HG02870 (cell line): ENCODE measurements around the gene KDM2A.
"Not testable (repeated sequence)": the region's sequence is repeated elsewhere in the genome, so short reads cannot be mapped to it uniquely, and the experiment has no call there.

Experiments
- ATAC-seq: cut with Tn5 transposase; IDR thresholded peaks from one replicate; pipeline ENCODE4 v1.9.1; 2021; ENCODE audit warnings: mild to moderate bottlenecking, moderate library complexity; ENCODE audit not compliant: unreplicated experiment

KDM2A gene

GRCh38 chr11:67167091-67167490 lies 48.0 kb downstream of the KDM2A start:
- ATAC-seq: no peak

GRCh38 chr11:67167719-67168118 lies 48.7 kb downstream of the KDM2A start:
- ATAC-seq: no peak

- ATAC-seq: not testable (repeated sequence)
Measured at GRCh38 chr11:67168911-67169310, 49.8 kb downstream of the KDM2A start.

GRCh38 chr11:67174311-67174710 lies 55.2 kb downstream of the KDM2A start:
- no peak for ATAC-seq

- no peak for ATAC-seq
Measured at GRCh38 chr11:67177399-67178281, 58.6 kb downstream of the KDM2A start.

- no peak for ATAC-seq
Measured at GRCh38 chr11:67178421-67178820, 59.4 kb downstream of the KDM2A start.

GRCh38 chr11:67178878-67179277 lies 59.8 kb downstream of the KDM2A start:
- ATAC-seq: no peak

GRCh38 chr11:67179892-67180490 lies 60.9 kb downstream of the KDM2A start:
- no peak for ATAC-seq

- ATAC-seq: no peak
Measured at GRCh38 chr11:67194096-67194495, 75.0 kb downstream of the KDM2A start.

- no peak for ATAC-seq
Measured at GRCh38 chr11:67195971-67196456, 77.0 kb downstream of the KDM2A start.

- ATAC-seq: no peak
Measured at GRCh38 chr11:67197606-67198005, 78.5 kb downstream of the KDM2A start.

- not testable (repeated sequence) for ATAC-seq
Measured at GRCh38 chr11:67198781-67199180, 79.7 kb downstream of the KDM2A start.

- ATAC-seq: no peak
Measured at GRCh38 chr11:67199751-67200150, 80.7 kb downstream of the KDM2A start.

- no peak for ATAC-seq
Measured at GRCh38 chr11:67202028-67202427, 83.0 kb downstream of the KDM2A start.

GRCh38 chr11:67204822-67205221 lies 85.8 kb downstream of the KDM2A start:
- no peak for ATAC-seq

- ATAC-seq: not testable (repeated sequence)
Measured at GRCh38 chr11:67209222-67209621, 90.2 kb downstream of the KDM2A start.

GRCh38 chr11:67211656-67212436 lies 92.8 kb downstream of the KDM2A start:
- no peak for ATAC-seq

GRCh38 chr11:67213178-67213621 lies 94.1 kb downstream of the KDM2A start:
- ATAC-seq: no peak

- ATAC-seq: no peak
Measured at GRCh38 chr11:67227726-67228125, 108.7 kb downstream of the KDM2A start.

- ATAC-seq: no peak
Measured at GRCh38 chr11:67230406-67230805, 111.3 kb downstream of the KDM2A start.

- no peak for ATAC-seq
Measured at GRCh38 chr11:67230886-67231285, 111.8 kb downstream of the KDM2A start.
